H9 (cell line): ENCODE results near the gene SLCO4A1. TPM values are rescaled to one million over a fixed set of nuclear protein-coding genes. Genes with fewer than 3 reads are reported as not detected.

ENCODE experiments used
- DNase-seq: peaks from one replicate; pipeline ENCODE4 v3.0.0-alpha.2; 2017
- H2AFZ ChIP-seq: one replicate; pipeline ENCODE4 v1.6.1; 2013; ENCODE audit warnings: mild to moderate bottlenecking, low read length, control low read depth, moderate library complexity
- H2AK5ac ChIP-seq: 2 replicates; pipeline ENCODE4 v1.6.1; 2013; ENCODE audit warnings: low read length, control low read depth, mixed read lengths; ENCODE audit not compliant: insufficient read length
- H2BK120ac ChIP-seq: one replicate; pipeline ENCODE4 v1.6.1; 2013; ENCODE audit warnings: low read depth, mild to moderate bottlenecking, low read length, control low read depth, inconsistent platforms; ENCODE audit not compliant: poor library complexity, severe bottlenecking
- H2BK12ac ChIP-seq: 2 replicates; pipeline ENCODE4 v1.6.1; 2013; ENCODE audit warnings: low read length, control low read depth, mixed read lengths, low read depth; ENCODE audit not compliant: insufficient read length
- H2BK15ac ChIP-seq: 2 replicates; pipeline ENCODE4 v1.6.1; 2013; ENCODE audit warnings: low read depth, low read length, control low read depth
- H2BK20ac ChIP-seq: one replicate; pipeline ENCODE4 v1.6.1; 2013; ENCODE audit warnings: low read depth, mild to moderate bottlenecking, low read length, control low read depth, inconsistent platforms; ENCODE audit not compliant: poor library complexity, severe bottlenecking
- H2BK5ac ChIP-seq: 2 replicates; pipeline ENCODE4 v1.6.1; 2013; ENCODE audit warnings: low read length, control low read depth, mixed read lengths; ENCODE audit not compliant: insufficient read length
- H3K14ac ChIP-seq: 2 replicates; pipeline ENCODE4 v1.6.1; 2013; ENCODE audit warnings: low read length, control low read depth; ENCODE audit not compliant: insufficient read depth
- H3K18ac ChIP-seq: 2 replicates; pipeline ENCODE4 v1.6.1; 2013; ENCODE audit warnings: low read depth, mild to moderate bottlenecking, mixed read lengths, low read length, control low read depth; ENCODE audit not compliant: insufficient read length
- H3K23ac ChIP-seq: 2 replicates; pipeline ENCODE4 v1.6.1; 2013; ENCODE audit warnings: low read length, control low read depth, mixed read lengths, low read depth; ENCODE audit not compliant: insufficient read length
- H3K23me2 ChIP-seq: 2 replicates; pipeline ENCODE4 v1.6.1; 2013; ENCODE audit warnings: low read depth, mild to moderate bottlenecking, mixed read lengths, low read length, control low read depth; ENCODE audit not compliant: insufficient read length, poor library complexity, severe bottlenecking
- H3K27ac ChIP-seq: 2 replicates; pipeline ENCODE4 v1.5.1; 2013; ENCODE audit warnings: low read length, control low read depth, mixed read lengths, low read depth; ENCODE audit not compliant: insufficient read length
- H3K27me3 ChIP-seq: 2 replicates; pipeline ENCODE4 v1.6.1; 2013; ENCODE audit warnings: low read length, control low read depth, inconsistent platforms; ENCODE audit not compliant: insufficient read depth
- H3K4ac ChIP-seq: 2 replicates; pipeline ENCODE4 v1.6.1; 2013; ENCODE audit warnings: low read depth, mild to moderate bottlenecking, control low read depth, inconsistent platforms, low read length, moderate library complexity
- H3K4me1 ChIP-seq: 2 replicates; pipeline ENCODE4 v1.6.1; 2013; ENCODE audit warnings: low read length, control low read depth, inconsistent platforms; ENCODE audit not compliant: insufficient read depth
- H3K4me2 ChIP-seq: 2 replicates; pipeline ENCODE4 v1.6.1; 2013; ENCODE audit warnings: low read length, control low read depth, mixed read lengths; ENCODE audit not compliant: insufficient read length, insufficient read depth
- H3K56ac ChIP-seq: 2 replicates; pipeline ENCODE4 v1.6.1; 2013; ENCODE audit warnings: low read depth, mild to moderate bottlenecking, mixed read lengths, low read length, control low read depth; ENCODE audit not compliant: insufficient read length
- H3K79me1 ChIP-seq: 2 replicates; pipeline ENCODE4 v1.6.1; 2013; ENCODE audit warnings: low read depth, mild to moderate bottlenecking, moderate library complexity, low read length, control low read depth, inconsistent platforms; ENCODE audit not compliant: insufficient read depth, poor library complexity, severe bottlenecking
- H3K79me2 ChIP-seq: 2 replicates; pipeline ENCODE4 v1.6.1; 2013; ENCODE audit warnings: low read length, control low read depth, inconsistent platforms; ENCODE audit not compliant: insufficient read depth
- H3K9ac ChIP-seq: 2 replicates; pipeline ENCODE4 v1.6.1; 2013; ENCODE audit warnings: low read length, control low read depth, mixed read lengths; ENCODE audit not compliant: insufficient read length; ENCODE audit errors: extremely low read depth
- H3K9me3 ChIP-seq: one replicate; pipeline ENCODE4 v1.6.1; 2013; ENCODE audit warnings: low read depth, low read length, inconsistent platforms; ENCODE audit not compliant: control insufficient read depth
- H3T11ph ChIP-seq: one replicate; pipeline ENCODE4 v1.6.1; 2013; ENCODE audit warnings: mild to moderate bottlenecking, low read length, control low read depth, inconsistent platforms
- H4K20me1 ChIP-seq: one replicate; pipeline ENCODE4 v1.6.1; 2013; ENCODE audit not compliant: control insufficient read depth, insufficient read length, insufficient read depth
- H4K5ac ChIP-seq: 2 replicates; pipeline ENCODE4 v1.6.1; 2013; ENCODE audit warnings: low read depth, mild to moderate bottlenecking, mixed read lengths, low read length, control low read depth; ENCODE audit not compliant: insufficient read length
- H4K8ac ChIP-seq: replicated peaks from 2 replicates; pipeline ENCODE4 v1.6.1; 2013; ENCODE audit warnings: low read length, control low read depth, mixed read lengths, low read depth; ENCODE audit not compliant: insufficient read length
- H4K91ac ChIP-seq: 2 replicates; pipeline ENCODE4 v1.6.1; 2013; ENCODE audit warnings: low read depth, mild to moderate bottlenecking, moderate library complexity, mixed read lengths, low read length, control low read depth; ENCODE audit not compliant: insufficient read length
- H3K27ac Mint-ChIP-seq, 3 experiments: 2 replicates in 2 of 3; 3 replicates in 1 of 3; pipeline ENCODE4 v1.8.0; 2020 to 2021; ENCODE audit warnings: mixed read lengths in 3 of 3, mild to moderate bottlenecking in 1 of 3, moderate library complexity in 1 of 3
- H3K27me3 Mint-ChIP-seq: 2 replicates; pipeline ENCODE4 v1.8.0; 2021; ENCODE audit warnings: low read depth, mild to moderate bottlenecking, moderate library complexity, mixed read lengths
- H3K36me3 Mint-ChIP-seq, 3 experiments: 2 replicates in 2 of 3; 3 replicates in 1 of 3; pipeline ENCODE4 v1.8.0; 2020 to 2021; ENCODE audit warnings: low read depth in 3 of 3, mixed read lengths in 3 of 3; ENCODE audit not compliant: insufficient read depth in 1 of 3
- H3K4me1 Mint-ChIP-seq, 2 experiments: 2 replicates each; pipeline ENCODE4 v1.8.0; 2020; ENCODE audit warnings: mixed read lengths in 2 of 2
- H3K4me3 Mint-ChIP-seq, 2 experiments: 2 replicates in 1 of 2; 3 replicates in 1 of 2; pipeline ENCODE4 v1.8.0; 2020 to 2021; ENCODE audit warnings: mild to moderate bottlenecking in 2 of 2, mixed read lengths in 2 of 2, moderate library complexity in 1 of 2
- H3K9me3 Mint-ChIP-seq, 2 experiments: 2 replicates in 1 of 2; 3 replicates in 1 of 2; pipeline ENCODE4 v1.8.0; 2020; ENCODE audit warnings: mild to moderate bottlenecking in 2 of 2, mixed read lengths in 2 of 2, moderate library complexity in 1 of 2
- WGBS: extraction: QIAGEN DNeasy Blood & Tissue Kit; methylation state at CpG from one replicate; pipeline ENCODE4 v1.1.7; 2013; ENCODE audit warnings: missing lambda C conversion rate, low lambda C conversion rate, mixed read lengths; ENCODE audit not compliant: insufficient read length; ENCODE audit errors: extremely low coverage; 5-methylcytosine and 5-hydroxymethylcytosine counted together
- total RNA-seq: library from RNA; stranded (reverse); gene quantifications from 2 replicates; pipeline ENCODE4 v1.2.1, GENCODE V29; 2021
- TF ChIP-seq, protein P1 (sequence below): fragments of 200-600 bp; sonication (generic); conservative IDR thresholded peaks from 3 replicates; pipeline ENCODE4 v1.8.0; 2021; ENCODE audit warnings: antibody characterized with exemption, mild to moderate bottlenecking

SLCO4A1 gene
- total RNA-seq, 1 experiment from 2014 or later: 9.4 TPM

- peaks cover 0 to 6% of the 10 kb centered on the region in 2 experiments; a peak in 2 of 4 replicates for H3K4me1 Mint-ChIP-seq
- no peaks in the 10 kb centered on the region; a peak in 1 of 5 replicates for H3K9me3 Mint-ChIP-seq
- H3K9ac ChIP-seq: no peak overlapping the region
- no peaks in the 10 kb centered on the region for H3K79me1 ChIP-seq
- no peak overlapping the region for H4K5ac ChIP-seq
- no peaks in the 10 kb centered on the region for H3K4me1 ChIP-seq
- H4K91ac ChIP-seq: no peak overlapping the region
- H3K79me2 ChIP-seq: no peaks in the 10 kb centered on the region
- H3K18ac ChIP-seq: no peak overlapping the region
- no peak overlapping the region for H2BK15ac ChIP-seq
- H3K23ac ChIP-seq: no peak overlapping the region
- H3T11ph ChIP-seq: no peak overlapping the region
- H3K4me3 Mint-ChIP-seq: no peak overlapping the region
- H4K20me1 ChIP-seq: no peaks in the 10 kb centered on the region
- WGBS: no CpG with 5 or more reads among the region's 15 CpGs
- TF ChIP-seq, protein P1, sequence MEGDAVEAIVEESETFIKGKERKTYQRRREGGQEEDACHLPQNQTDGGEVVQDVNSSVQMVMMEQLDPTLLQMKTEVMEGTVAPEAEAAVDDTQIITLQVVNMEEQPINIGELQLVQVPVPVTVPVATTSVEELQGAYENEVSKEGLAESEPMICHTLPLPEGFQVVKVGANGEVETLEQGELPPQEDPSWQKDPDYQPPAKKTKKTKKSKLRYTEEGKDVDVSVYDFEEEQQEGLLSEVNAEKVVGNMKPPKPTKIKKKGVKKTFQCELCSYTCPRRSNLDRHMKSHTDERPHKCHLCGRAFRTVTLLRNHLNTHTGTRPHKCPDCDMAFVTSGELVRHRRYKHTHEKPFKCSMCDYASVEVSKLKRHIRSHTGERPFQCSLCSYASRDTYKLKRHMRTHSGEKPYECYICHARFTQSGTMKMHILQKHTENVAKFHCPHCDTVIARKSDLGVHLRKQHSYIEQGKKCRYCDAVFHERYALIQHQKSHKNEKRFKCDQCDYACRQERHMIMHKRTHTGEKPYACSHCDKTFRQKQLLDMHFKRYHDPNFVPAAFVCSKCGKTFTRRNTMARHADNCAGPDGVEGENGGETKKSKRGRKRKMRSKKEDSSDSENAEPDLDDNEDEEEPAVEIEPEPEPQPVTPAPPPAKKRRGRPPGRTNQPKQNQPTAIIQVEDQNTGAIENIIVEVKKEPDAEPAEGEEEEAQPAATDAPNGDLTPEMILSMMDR: no peak
- H3K27ac Mint-ChIP-seq: no peak overlapping the region
- no peak overlapping the region for H3K4me2 ChIP-seq
- H3K4ac ChIP-seq: no peak overlapping the region
- no peak overlapping the region for H2BK12ac ChIP-seq
- H3K27me3 ChIP-seq: no peaks in the 10 kb centered on the region
- no peak overlapping the region for H2BK20ac ChIP-seq
- no peak overlapping the region for H2AFZ ChIP-seq
- no peak overlapping the region for H2AK5ac ChIP-seq
- H2BK120ac ChIP-seq: no peak overlapping the region
- no peak overlapping the region for H3K27ac ChIP-seq
- H3K14ac ChIP-seq: no peak overlapping the region
- no peaks in the 10 kb centered on the region for H3K36me3 Mint-ChIP-seq
- H3K23me2 ChIP-seq: no peaks in the 10 kb centered on the region
- no peaks in the 10 kb centered on the region for H3K9me3 ChIP-seq
- H2BK5ac ChIP-seq: no peak overlapping the region
- no peak overlapping the region for H4K8ac ChIP-seq
- H3K27me3 Mint-ChIP-seq: no peaks in the 10 kb centered on the region; the same call in 1 of the 2 replicates
- no peak overlapping the region for H3K56ac ChIP-seq
- no peak for DNase-seq
These were observed 52.6 kb downstream of the SLCO4A1 start for GRCh38 chr20:62694868-62695267.
